Measurements from ENCODE around the gene PPP3R1. TPM values are rescaled to one million over a fixed set of nuclear protein-coding genes. Genes with fewer than 3 reads are reported as not detected.

Gene PPP3R1
- total and polyA plus RNA-seq, 9 of the 15 experiments (the other 6 are each of a cell fraction or from before 2014, with no cell fraction given): 3.7 to 70.0 (median 24.8) TPM

DNA sequence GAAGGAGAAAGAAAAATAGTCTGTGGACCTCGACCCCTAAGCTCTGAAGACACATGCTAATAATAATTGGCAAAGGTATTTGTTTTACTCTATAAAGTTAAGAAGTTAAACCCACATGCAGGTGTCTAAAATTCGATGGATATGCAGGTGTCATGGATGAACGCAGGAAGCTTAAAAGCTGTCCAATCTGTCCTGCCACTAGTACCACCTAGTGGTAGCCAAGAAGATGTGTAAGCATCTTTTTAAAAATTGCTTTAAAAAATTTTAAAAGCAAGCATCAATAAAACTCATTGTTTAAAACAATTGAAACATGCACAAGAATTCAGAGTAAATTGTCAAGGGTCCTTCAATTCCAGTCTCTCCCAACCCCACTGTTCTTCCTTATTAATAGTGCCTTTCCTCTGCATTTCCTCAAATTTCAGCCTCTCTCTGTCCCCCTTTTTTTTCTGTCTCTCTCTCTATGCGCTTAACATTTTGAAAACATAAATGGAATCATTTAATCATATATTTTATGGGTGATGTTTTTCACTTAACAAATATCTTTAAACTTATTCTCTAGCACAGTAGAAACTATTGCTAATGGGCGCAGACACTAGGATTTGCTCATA is 30.6 kb upstream of the PPP3R1 start (continued):
- TF ChIP-seq, protein P1, sequence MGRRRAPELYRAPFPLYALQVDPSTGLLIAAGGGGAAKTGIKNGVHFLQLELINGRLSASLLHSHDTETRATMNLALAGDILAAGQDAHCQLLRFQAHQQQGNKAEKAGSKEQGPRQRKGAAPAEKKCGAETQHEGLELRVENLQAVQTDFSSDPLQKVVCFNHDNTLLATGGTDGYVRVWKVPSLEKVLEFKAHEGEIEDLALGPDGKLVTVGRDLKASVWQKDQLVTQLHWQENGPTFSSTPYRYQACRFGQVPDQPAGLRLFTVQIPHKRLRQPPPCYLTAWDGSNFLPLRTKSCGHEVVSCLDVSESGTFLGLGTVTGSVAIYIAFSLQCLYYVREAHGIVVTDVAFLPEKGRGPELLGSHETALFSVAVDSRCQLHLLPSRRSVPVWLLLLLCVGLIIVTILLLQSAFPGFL (CRISPR knock-in tag; IDR thresholded peaks at IDR 0.05): no peak
- TF ChIP-seq, protein P2, sequence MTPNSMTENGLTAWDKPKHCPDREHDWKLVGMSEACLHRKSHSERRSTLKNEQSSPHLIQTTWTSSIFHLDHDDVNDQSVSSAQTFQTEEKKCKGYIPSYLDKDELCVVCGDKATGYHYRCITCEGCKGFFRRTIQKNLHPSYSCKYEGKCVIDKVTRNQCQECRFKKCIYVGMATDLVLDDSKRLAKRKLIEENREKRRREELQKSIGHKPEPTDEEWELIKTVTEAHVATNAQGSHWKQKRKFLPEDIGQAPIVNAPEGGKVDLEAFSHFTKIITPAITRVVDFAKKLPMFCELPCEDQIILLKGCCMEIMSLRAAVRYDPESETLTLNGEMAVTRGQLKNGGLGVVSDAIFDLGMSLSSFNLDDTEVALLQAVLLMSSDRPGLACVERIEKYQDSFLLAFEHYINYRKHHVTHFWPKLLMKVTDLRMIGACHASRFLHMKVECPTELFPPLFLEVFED (CRISPR knock-in tag; conservative IDR thresholded peaks at IDR 0.05): no peak
- TF ChIP-seq NR2C2 (CRISPR knock-in tag; IDR thresholded peaks at IDR 0.05) (no peak), NR2C2 (tag; IDR thresholded peaks at IDR 0.05) (no peak), ZNF212 (CRISPR knock-in tag; IDR thresholded peaks at IDR 0.05) (no peak), KAT7 (CRISPR knock-in tag; IDR thresholded peaks at IDR 0.05; ENCODE audit: borderline replicate concordance) (no peak), MYNN (IDR thresholded peaks at IDR 0.05) (no peak), MYNN (CRISPR knock-in tag; IDR thresholded peaks at IDR 0.05) (no peak), GATAD2A (IDR thresholded peaks at IDR 0.05) (no peak), ZBTB8A (IDR thresholded peaks at IDR 0.05; ENCODE audit: partially characterized antibody) (no peak), ZNF24 (IDR thresholded peaks at IDR 0.05) (no peak), SREBF2 (CRISPR knock-in tag; IDR thresholded peaks at IDR 0.05) (no peak), TAF15 (IDR thresholded peaks at IDR 0.05; ENCODE audit: low read depth, low read length) (no peak), NR3C1 (CRISPR knock-in tag; IDR thresholded peaks at IDR 0.05) (no peak)
- TF ChIP-seq, protein P3, sequence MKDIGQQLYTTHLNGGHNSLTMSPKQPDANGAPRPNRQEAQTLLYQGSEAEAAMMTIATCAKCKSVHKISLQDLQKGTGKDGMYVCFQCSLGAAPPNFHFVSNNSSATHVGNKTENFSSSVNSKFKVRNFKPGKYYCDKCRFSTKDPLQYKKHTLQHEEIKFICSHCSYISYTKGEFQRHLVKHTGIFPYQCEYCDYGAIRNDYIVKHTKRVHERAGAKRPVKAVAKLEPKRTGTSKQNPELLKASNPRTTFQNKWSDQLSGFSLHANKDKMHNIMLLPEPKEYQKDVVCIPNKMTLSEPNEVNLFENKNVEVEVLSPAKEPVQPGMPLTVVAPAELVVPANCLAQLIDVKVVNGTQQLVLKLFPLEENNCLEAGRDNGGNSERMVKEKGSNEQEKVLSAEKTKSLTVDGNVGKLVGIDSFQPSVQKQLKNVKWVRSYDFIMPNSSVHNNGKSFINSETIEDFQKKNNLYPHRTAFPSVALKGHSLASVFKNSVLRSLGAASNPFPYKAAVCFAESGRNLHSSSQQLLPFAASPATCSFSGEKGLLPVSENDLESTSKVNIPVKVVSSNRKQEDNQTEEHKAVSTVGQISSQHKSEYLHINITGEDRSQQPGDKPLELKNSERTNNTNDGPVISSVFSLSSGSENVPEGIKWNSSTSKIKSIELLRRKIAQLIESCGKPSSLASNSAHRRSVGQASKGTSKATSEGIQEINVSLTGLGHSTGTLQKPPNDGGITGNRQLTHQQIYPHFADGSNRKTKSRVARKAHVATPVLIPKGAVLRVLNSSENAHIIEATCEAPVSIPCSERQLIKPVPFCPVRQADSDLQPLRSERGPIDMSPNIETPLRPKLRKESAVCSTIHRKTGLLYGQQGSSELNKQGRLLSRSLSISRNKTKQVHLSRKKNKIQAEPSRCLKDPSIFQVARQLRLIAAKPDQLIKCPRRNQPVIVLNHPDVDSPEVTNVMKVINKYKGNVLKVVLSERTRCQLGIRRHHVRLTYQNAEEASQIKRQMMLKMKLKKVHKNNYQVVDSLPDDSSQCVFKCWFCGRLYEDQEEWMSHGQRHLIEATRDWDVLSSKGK (CRISPR knock-in tag; IDR thresholded peaks at IDR 0.05): no peak
- TF ChIP-seq, protein P4, sequence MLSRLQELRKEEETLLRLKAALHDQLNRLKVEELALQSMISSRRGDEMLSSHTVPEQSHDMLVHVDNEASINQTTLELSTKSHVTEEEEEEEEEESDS (CRISPR knock-in tag; IDR thresholded peaks at IDR 0.05): no peak

All from K562 (cell line).